ENCODE results near the gene NFIC.
A peak's percentile ranks its signal among the peaks of the same experiment; 100 is the strongest.
"Not testable (repeated sequence)": the region's sequence is repeated elsewhere in the genome, so short reads cannot be mapped to it uniquely, and the experiment has no call there.

NFIC gene

GRCh38 chr19:3338541-3339181 lies 27.7 kb upstream of the NFIC start:
- peak; percentile 48 to 57 for DNase-seq

GRCh38 chr19:3340340-3340739 lies 26.0 kb upstream of the NFIC start:
- no peak for DNase-seq

- no peak for DNase-seq
These were observed 24.1 kb upstream of the NFIC start for GRCh38 chr19:3342246-3342645.

- not testable (repeated sequence) for DNase-seq
These were observed 23.4 kb upstream of the NFIC start for GRCh38 chr19:3342962-3343361.

- peak; percentile 24 to 46 for DNase-seq
These were observed 22.5 kb upstream of the NFIC start for GRCh38 chr19:3343619-3344502.

- no peak for DNase-seq
These were observed 21.5 kb upstream of the NFIC start for GRCh38 chr19:3344608-3345598.

- DNase-seq: no peak
These were observed 20.4 kb upstream of the NFIC start for GRCh38 chr19:3345850-3346460.

- no peak for DNase-seq
These were observed 19.6 kb upstream of the NFIC start for GRCh38 chr19:3346677-3347353.

- no peak for DNase-seq
These were observed 18.3 kb upstream of the NFIC start for GRCh38 chr19:3348042-3348441.

GRCh38 chr19:3348469-3348868 lies 17.9 kb upstream of the NFIC start:
- DNase-seq: not testable (repeated sequence)

- no peak for DNase-seq
These were observed 16.2 kb upstream of the NFIC start for GRCh38 chr19:3350014-3350663.

GRCh38 chr19:3351702-3352447 lies 14.5 kb upstream of the NFIC start:
- no peak for DNase-seq

- no peak for DNase-seq
These were observed 12.9 kb upstream of the NFIC start for GRCh38 chr19:3353493-3353892.

GRCh38 chr19:3356805-3357204 lies 9.6 kb upstream of the NFIC start:
- no peak for DNase-seq

GRCh38 chr19:3357271-3357991 lies 9.0 kb upstream of the NFIC start:
- DNase-seq: no peak

GRCh38 chr19:3357992-3358688 lies 8.2 kb upstream of the NFIC start:
- peak; percentile 15 to 35 for DNase-seq

- DNase-seq: peak in 1 of 2 donors; percentile 11
These were observed 7.7 kb upstream of the NFIC start for GRCh38 chr19:3358689-3359014.

- DNase-seq: peak; percentile 78 to 79
These were observed 7.1 kb upstream of the NFIC start for GRCh38 chr19:3359015-3359918.
